Stimulated activated effector memory CD8-positive, alpha-beta T cell treated with anti-CD3 and anti-CD28 coated beads, Interleukin-12 subunit alpha, Interleukin-12 subunit beta, amount 100 ng/mL, for 72 hours (primary cell): ENCODE data around the gene JUN.

Experiments
- ATAC-seq: fragments of 150-1000 bp; cut with Tn5 transposase; 2 replicates; pipeline ENCODE4 v1.10.0; 2021
- DNase-seq, 2 donors: peaks; one replicate each; pipeline ENCODE4 v3.0.0; 2021 to 2022; ENCODE audit warnings: low spot score in 2 of 2
- H3K27ac Mint-ChIP-seq: one replicate; pipeline ENCODE4 v1.8.0; 2022; ENCODE audit warnings: mild to moderate bottlenecking, mixed read lengths
- H3K36me3 Mint-ChIP-seq: one replicate; pipeline ENCODE4 v1.8.0; 2022; ENCODE audit warnings: mild to moderate bottlenecking, mixed read lengths
- H3K4me1 Mint-ChIP-seq: one replicate; pipeline ENCODE4 v1.8.0; 2022; ENCODE audit warnings: mixed read lengths
- H3K4me3 Mint-ChIP-seq: one replicate; pipeline ENCODE4 v1.8.0; 2022; ENCODE audit warnings: mild to moderate bottlenecking, mixed read lengths
- H3K9me3 Mint-ChIP-seq: one replicate; pipeline ENCODE4 v1.8.0; 2022; ENCODE audit warnings: mixed read lengths

JUN gene

DNA sequence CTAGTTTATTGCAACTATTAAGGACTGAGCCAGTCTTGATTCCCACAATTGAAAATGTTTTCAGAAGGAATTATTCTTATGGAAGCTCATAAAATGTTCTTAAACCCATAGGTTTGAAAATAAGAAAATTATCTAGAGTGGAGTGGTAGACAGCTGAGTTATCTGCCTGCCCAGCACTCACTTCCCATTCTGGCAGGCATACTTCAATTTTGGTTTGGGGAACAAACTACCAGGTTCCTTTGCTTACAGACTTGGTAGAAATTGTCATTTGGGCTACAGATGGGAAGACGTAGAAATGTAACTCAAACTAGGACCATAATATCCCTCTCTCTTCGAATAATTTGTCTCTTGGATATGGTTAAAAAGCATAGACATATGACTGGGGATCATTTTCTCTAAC is 18.4 kb downstream of the JUN start:
- H3K9me3 Mint-ChIP-seq = no peaks in the 10 kb centered on the region
- H3K36me3 Mint-ChIP-seq = no peaks in the 10 kb centered on the region
- no peak for DNase-seq
- H3K4me1 Mint-ChIP-seq = peaks cover 5% of the 10 kb centered on the region
- no peak for ATAC-seq
- no peak overlapping the region for H3K27ac Mint-ChIP-seq
- H3K4me3 Mint-ChIP-seq = no peak overlapping the region

DNA sequence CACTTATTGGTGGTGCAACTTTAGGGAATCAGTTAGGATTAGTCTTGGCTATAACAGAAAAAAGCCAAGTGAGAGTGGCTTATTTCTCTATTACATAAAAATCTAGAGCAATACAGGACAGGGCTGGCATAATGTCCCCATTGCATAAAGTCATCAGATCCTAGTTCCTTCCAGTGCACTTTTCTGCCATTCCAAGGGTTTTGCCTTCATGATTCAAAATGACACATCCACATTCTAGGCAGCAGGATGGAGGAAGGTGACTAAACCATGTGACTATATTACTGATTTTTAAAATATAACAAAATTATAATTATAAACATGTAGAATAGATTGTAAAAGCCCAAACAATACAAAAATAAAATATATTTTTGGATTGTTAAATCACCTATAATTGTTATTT is 18.8 kb downstream of the JUN start:
- Mint-ChIP-seq H3K36me3 (no peaks in the 10 kb centered on the region), H3K9me3 (no peaks in the 10 kb centered on the region), H3K4me3 (no peak overlapping the region), H3K4me1 (peaks cover 5% of the 10 kb centered on the region), H3K27ac (no peak overlapping the region)
- DNase-seq (no peak), ATAC-seq (no peak)

DNA sequence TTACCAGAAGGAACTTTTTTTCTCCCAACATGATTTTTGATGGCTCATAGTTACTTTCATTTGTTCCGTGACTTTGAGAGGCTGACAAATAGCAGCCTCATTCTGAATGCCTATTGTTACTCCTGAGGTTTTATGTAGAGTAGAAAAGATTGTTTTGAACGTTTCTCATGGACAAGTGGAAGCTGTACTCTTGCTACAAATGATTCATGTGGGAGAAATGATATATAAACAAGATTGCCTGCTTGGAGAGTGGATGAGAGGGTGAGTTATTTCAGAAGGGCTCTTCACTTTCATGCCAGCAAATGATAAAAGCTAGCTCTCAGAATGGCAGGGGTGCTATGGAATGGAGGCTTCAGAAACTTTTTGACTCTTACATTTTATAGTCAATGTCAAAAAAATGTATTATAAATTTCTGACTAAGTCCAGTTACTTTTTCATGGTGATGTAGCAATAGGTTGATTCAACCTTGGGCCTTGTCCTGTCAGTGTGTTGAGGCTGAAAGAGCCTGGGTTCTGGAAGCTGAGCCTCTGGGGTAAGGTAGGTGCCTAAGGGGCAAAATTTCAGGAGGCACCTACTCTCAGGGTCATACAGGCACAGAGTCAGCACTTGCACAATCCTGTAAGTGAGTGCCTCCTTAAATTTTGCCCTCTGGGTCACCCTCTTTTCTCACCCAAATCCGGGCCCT is 19.4 kb downstream of the JUN start:
- H3K27ac Mint-ChIP-seq = no peak overlapping the region

DNA sequence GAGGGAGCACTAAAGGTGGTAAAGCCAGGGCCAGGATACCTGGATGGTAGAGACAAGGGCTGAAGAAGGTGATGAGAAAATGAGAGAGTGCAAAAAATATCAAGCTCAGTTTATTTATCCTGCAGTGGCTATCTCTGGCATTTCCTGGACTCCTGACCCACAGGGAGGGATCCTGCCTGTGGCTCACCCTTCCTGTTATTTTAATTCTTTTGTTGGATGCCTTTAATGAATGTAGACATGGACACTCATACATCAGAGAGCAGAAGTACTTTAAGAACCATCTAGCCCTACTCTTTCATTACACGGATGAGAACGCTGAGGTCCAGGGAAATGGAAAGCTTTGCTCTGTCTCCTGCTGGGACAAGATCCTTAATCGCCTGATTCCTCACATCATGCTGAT is 20.6 kb downstream of the JUN start:
- no peaks in the 10 kb centered on the region for H3K36me3 Mint-ChIP-seq
- ATAC-seq (no peak), DNase-seq (no peak)
- H3K4me1 Mint-ChIP-seq = no peaks in the 10 kb centered on the region
- H3K27ac Mint-ChIP-seq = no peak overlapping the region
- no peaks in the 10 kb centered on the region for H3K9me3 Mint-ChIP-seq
- no peak overlapping the region for H3K4me3 Mint-ChIP-seq

More for the DNA sequence above, 19.4 kb downstream of the JUN start:
- no peak overlapping the region for H3K4me3 Mint-ChIP-seq
- ATAC-seq (peak; percentile 45), DNase-seq (no peak)
- H3K36me3 Mint-ChIP-seq = no peaks in the 10 kb centered on the region
- H3K9me3 Mint-ChIP-seq = no peaks in the 10 kb centered on the region
- H3K4me1 Mint-ChIP-seq = peaks cover under 1% of the 10 kb centered on the region

DNA sequence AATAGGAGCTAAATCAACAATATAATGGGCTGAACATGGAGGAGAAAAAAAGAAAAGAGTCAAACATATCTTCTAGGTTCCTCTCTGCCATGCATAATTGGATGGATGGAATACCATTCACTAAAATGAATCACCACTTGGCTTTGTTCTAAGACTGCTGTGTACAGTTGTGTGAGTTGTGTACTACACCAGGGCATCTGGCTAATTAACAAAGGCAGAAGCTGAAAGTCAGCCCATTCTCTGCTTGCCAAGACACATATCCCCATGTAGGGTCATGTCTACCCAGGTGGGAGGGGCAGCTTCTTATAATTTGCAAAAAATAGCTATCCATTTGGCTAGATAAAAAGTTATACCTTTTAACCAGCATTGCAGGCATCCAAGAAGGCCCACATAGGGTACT is 21.0 kb downstream of the JUN start:
- DNase-seq (no peak), ATAC-seq (no peak)
- H3K36me3 Mint-ChIP-seq = no peaks in the 10 kb centered on the region
- H3K4me1 Mint-ChIP-seq = no peaks in the 10 kb centered on the region
- no peak overlapping the region for H3K4me3 Mint-ChIP-seq
- H3K27ac Mint-ChIP-seq = no peak overlapping the region
- no peaks in the 10 kb centered on the region for H3K9me3 Mint-ChIP-seq

DNA sequence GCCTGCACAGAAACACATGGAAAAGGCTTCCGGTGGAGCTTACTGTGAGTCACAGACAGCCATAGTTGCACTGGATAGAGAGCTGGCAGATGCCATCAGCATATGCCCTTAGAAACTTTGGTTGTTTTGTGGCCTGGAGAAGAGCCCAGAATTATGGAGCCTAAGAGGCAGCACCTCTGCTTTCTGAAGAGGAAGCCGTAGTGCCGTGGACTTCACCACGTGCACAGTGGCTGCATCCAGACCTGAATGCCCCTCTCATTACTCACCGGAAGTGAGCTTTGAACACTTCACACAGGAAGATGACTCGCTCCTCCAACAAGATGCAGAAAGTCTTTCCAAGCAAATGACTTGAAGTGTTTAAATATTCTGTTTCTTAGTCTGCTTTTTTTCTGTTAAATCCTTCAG is 28.4 kb downstream of the JUN start:
- ATAC-seq = peak; percentile 99
- DNase-seq = peak; percentile 44 to 73
- Mint-ChIP-seq H3K4me1 (peaks cover 54% of the 10 kb centered on the region), H3K27ac (peak overlapping the region; percentile 94), H3K36me3 (no peaks in the 10 kb centered on the region), H3K4me3 (peak overlapping the region; percentile 39), H3K9me3 (no peaks in the 10 kb centered on the region)

DNA sequence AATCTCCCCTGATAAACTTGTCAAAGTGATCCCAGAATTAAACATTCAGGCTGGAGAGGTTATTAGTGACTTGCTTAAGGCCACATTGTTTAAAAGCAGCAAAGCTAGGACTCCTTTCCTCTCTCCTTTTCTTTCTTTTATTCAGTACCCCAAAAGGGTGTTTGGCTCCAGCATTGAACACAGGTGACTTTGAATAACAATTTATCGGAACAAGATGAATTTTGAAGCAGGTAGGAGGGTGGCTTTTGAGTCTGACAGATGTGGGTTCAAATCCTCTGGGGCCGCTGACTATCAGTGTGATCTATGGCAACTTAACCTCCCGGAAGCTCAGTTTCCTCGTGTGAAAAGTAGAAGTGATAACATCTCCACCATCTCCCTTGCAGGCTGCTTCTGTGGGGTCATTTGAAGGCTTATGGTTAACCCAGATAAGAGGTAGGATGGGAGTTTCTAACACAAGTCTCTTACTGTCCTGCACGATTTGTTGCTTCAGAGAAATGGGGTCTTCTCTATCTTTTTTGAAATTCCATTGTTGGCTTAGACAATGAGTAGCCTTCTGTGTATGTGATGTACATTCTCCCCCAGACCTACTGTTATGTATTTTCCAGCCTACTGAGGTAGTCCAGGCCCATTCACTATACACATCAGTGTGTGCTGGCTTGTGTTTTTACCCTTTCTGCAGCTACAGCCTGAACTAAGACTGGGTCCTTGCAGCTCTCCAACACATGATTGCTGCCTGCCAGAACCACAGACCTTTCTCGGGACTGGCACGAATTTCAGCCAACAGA is 29.0 kb downstream of the JUN start:
- peak overlapping the region; percentile 39 for H3K4me3 Mint-ChIP-seq
- H3K9me3 Mint-ChIP-seq = no peaks in the 10 kb centered on the region
- H3K27ac Mint-ChIP-seq = peak overlapping the region; percentile 94
- DNase-seq (no peak), ATAC-seq (peak; percentile 63)
- H3K36me3 Mint-ChIP-seq = no peaks in the 10 kb centered on the region
- peaks cover 56% of the 10 kb centered on the region for H3K4me1 Mint-ChIP-seq

DNA sequence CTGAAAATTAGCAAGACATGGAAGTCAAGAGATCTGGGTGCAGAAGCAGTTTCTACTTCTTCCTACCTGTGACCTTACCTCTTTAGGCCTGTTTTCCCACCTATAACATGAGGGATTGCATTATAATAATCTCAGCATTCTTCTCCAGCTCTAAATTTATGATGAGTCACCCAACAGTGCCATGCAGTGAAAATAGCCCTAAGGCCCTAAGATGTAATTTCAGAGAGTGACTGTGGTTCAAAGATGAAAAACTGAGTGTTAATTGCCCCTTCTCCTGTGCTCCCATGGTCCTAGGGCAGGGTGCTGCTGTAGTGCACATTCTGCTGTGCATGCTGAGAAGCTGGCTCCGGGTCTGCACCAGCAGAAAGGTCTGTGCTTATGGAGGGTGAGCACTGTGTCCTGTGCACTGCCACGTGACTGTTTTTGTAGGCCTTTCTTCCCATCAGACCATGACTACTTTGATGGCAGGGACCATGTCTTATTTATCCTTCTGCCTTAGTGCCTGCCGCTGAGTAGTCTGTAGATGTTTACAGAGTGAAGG is 29.7 kb downstream of the JUN start:
- Mint-ChIP-seq H3K4me3 (peak overlapping the region; percentile 39), H3K4me1 (peaks cover 64% of the 10 kb centered on the region), H3K27ac (peak overlapping the region; percentile 94), H3K9me3 (no peaks in the 10 kb centered on the region), H3K36me3 (no peaks in the 10 kb centered on the region)
- no peak for DNase-seq
- no peak for ATAC-seq

DNA sequence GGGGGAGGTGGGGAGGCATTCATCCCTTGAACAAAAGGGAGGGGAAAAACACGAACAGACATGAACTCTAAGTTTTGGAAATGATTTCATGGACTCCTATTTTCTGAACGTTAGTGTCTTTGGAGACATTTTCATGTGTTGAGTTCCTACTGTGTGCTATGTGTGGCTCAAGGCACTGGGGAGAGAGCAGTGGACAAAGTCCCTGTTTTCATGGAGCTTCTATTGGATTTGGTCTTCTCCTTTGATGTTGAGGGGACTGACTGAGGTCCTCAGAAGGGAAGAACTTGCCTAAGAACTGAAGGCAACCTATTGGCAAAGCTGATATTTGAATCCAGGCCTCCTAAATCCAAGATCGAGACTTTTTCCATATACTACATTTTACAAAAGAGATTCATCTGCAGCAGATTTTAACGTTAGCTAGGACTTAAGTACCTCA is 30.4 kb downstream of the JUN start:
- ATAC-seq (no peak), DNase-seq (no peak)
- peak overlapping the region; percentile 94 for H3K27ac Mint-ChIP-seq
- no peaks in the 10 kb centered on the region for H3K36me3 Mint-ChIP-seq
- H3K4me1 Mint-ChIP-seq = peaks cover 66% of the 10 kb centered on the region
- H3K9me3 Mint-ChIP-seq = no peaks in the 10 kb centered on the region
- no peak overlapping the region for H3K4me3 Mint-ChIP-seq

DNA sequence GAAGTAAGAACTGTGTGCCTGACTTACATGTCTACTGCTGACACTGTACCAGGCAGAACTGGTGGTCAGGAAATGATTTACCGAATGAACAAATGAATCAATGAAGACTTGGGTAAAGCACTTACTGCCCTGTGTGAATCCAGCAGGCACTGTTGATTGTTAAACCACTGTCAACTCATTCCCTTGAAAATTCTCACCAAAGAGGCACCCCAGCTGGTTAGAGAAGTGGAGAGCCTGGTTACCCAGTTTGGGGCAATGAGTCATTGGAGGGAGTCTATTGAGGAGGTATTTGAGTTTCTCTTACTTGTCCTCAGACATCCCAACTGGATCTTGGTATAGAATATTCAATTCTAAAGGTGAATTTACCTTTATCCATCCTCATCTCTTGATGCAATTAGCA is 34.2 kb downstream of the JUN start:
- Mint-ChIP-seq H3K4me1 (peaks cover 41% of the 10 kb centered on the region), H3K27ac (peak overlapping the region; percentile 23), H3K36me3 (no peaks in the 10 kb centered on the region), H3K4me3 (no peak overlapping the region), H3K9me3 (no peaks in the 10 kb centered on the region)
- no peak for DNase-seq
- ATAC-seq = peak; percentile 70

DNA sequence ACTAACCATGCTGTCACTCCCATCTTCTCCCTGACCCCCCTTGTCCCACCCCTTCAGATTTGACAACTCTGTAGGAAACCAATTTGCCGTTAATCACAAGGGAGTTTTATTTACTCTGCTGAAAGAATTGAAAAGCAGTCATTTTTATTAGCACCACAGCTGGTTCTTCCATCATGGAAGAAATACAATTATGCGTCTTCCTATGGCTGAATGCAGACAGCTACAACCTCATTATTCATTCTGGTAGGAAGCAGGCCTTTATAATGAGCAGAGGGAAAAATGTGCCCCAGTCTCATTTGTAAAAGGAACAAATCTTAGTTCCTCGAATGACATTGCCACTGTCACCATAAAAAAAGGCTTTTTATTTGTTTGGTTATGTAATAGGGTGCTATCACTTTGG is 35.2 kb downstream of the JUN start:
- H3K4me1 Mint-ChIP-seq = peaks cover 31% of the 10 kb centered on the region
- H3K36me3 Mint-ChIP-seq = no peaks in the 10 kb centered on the region
- H3K4me3 Mint-ChIP-seq = no peak overlapping the region
- H3K9me3 Mint-ChIP-seq = no peaks in the 10 kb centered on the region
- H3K27ac Mint-ChIP-seq = no peak overlapping the region
- DNase-seq (no peak), ATAC-seq (no peak)

DNA sequence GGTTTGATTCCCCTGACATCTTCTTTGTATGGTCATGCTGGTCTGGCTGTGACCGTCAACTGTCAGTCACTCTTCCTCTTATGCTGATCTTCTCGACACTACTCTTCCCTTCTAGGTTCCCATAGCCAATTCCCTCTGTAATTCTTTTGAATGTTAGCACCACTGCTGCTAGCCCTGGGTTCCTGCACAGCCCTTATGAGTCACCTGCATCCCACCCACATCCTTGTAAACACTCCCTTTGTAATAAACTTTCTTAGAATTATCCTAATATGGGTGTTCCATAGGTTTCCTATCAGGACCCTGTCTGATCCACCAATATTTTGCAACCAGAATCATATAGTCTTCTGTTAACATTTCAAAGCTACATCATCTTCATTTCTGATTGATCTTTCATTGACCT is 37.1 kb downstream of the JUN start:
- Mint-ChIP-seq H3K4me3 (no peak overlapping the region), H3K9me3 (no peaks in the 10 kb centered on the region), H3K27ac (no peak overlapping the region), H3K36me3 (no peaks in the 10 kb centered on the region), H3K4me1 (peaks cover 17% of the 10 kb centered on the region)
- no peak for ATAC-seq
- no peak for DNase-seq

DNA sequence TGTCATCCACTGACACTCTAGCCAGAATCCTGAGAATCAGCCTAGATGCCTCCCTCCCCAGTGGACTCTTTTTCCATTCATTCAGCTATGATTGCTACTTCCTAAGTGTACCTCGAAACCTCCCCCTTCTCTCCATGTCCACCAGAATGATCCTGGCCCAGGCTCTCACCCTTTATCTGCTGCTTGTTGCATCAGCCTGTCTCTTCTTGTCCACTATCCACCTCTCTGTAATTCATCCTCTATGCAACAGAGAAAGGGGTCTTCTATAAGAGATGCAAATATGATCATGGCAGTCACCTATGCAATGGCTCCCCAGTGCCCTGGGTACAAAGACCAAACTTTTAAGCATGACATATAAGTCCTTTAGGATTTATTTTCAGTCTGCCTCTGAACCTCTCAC is 37.7 kb downstream of the JUN start:
- H3K27ac Mint-ChIP-seq = no peak overlapping the region
- H3K4me3 Mint-ChIP-seq = no peak overlapping the region
- H3K9me3 Mint-ChIP-seq = no peaks in the 10 kb centered on the region
- no peaks in the 10 kb centered on the region for H3K36me3 Mint-ChIP-seq
- ATAC-seq (no peak), DNase-seq (no peak)
- H3K4me1 Mint-ChIP-seq = peaks cover 17% of the 10 kb centered on the region

DNA sequence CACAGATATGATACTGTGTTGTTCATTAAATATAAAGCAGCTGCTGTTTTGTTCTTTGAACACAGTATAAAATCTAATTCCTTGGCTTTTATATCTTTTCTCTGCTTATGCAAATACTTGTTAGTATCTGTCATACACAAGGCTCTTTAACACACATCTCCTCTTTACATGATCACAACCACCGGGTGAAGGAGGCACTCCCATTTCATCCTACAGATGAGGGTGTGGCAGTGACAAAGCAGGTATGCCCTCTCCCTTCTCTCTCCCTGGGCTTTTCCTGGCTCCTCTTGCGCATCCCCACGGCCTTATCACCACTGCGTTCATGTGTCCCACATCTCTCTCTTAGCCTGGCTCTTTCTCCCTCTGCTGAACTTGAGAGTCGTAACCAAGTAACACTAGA is 38.2 kb downstream of the JUN start:
- DNase-seq (no peak), ATAC-seq (no peak)
- Mint-ChIP-seq H3K9me3 (no peaks in the 10 kb centered on the region), H3K4me3 (no peak overlapping the region), H3K36me3 (no peaks in the 10 kb centered on the region), H3K4me1 (peaks cover 14% of the 10 kb centered on the region), H3K27ac (no peak overlapping the region)

DNA sequence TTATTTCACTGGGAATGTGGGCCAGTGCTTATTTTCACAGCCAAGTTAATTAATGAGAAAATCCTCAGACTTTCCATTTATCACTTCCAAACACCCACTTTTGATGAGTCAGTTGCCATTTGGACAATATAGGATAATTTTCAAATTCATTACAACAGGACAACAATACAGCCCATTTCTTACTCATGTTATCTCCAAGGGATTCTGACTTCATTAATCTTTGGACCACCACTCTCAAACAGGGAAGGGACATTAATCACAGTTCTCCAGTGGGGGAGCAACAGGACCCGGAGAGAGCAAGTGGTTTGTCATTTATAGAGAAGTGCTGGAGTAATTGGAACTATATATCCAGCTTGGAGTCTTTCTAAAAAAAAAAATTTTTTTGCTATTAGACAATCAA is 38.7 kb downstream of the JUN start:
- DNase-seq (no peak), ATAC-seq (no peak)
- Mint-ChIP-seq H3K36me3 (no peaks in the 10 kb centered on the region), H3K9me3 (no peaks in the 10 kb centered on the region), H3K4me3 (no peak overlapping the region), H3K27ac (no peak overlapping the region), H3K4me1 (peaks cover 10% of the 10 kb centered on the region)
